Measurements from ENCODE around the gene CLCA4. TPM values are rescaled to one million over a fixed set of nuclear protein-coding genes. Genes with fewer than 3 reads are reported as not detected.

CLCA4 gene
- total RNA-seq, 1 experiment from 2014 or later = not detected

- Mint-ChIP-seq H3K36me3 (ENCODE audit: insufficient read depth, unreplicated experiment) (no peaks in the 10 kb centered on the region), H3K4me3 (ENCODE audit: low read depth, unreplicated experiment) (no peak overlapping the region), H3K27me3 (ENCODE audit: unreplicated experiment) (no peaks in the 10 kb centered on the region), H3K9me3 (ENCODE audit: low read depth, unreplicated experiment) (no peaks in the 10 kb centered on the region), H3K27ac (ENCODE audit: unreplicated experiment) (peak overlapping the region; percentile 81), H3K4me1 (ENCODE audit: low read depth, unreplicated experiment) (peaks cover 28% of the 10 kb centered on the region)
- intact Hi-C loops (cut with micrococcal nuclease; ENCODE audit: unreplicated experiment) = loop anchor here (1.0 to 10.0 kb wide), 3 partner anchors 79 to 169 kb away; no protein-coding TSS in a partner anchor
- BruUV-seq (replicated peaks) = no TSS peak
- CTCF ChIA-PET = interaction anchor here (0.7 to 1.8 kb wide), 5 partner anchors 12 to 226 kb away, joined by 3 to 11 read pairs (median 4); no protein-coding TSS in a partner anchor
- DNase-seq = peak; percentile 70
- TF ChIP-seq CTCF (IDR thresholded peaks at IDR 0.05; ENCODE audit: unreplicated experiment) = peak; percentile 68
Observed at GRCh38 chr1:86515597-86515996, 31.3 kb upstream of the CLCA4 start.

DNA sequence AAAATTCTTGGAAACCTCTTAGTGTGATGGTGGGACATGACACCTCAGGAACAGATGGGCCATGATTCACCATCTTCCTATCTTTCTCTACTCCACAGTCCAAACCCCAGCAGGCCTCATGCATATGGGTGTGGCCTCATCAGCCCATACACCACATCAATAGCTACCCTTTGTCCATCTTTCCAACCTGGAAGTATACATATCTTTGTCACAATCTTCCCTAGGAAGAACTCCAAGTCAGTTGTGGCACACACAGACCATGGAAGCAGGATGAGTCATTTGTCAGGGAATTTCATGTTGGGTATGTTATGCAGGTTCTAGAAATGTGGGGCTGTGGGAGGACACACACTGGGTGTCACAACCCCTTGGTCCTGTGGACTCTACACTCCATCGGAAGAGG is 30.5 kb upstream of the CLCA4 start:
- intact Hi-C loops (cut with micrococcal nuclease; ENCODE audit: unreplicated experiment) = loop anchor here (10.0 kb wide), 2 partner anchors 78 to 168 kb away; no protein-coding TSS in a partner anchor
- H3K4me1 Mint-ChIP-seq (ENCODE audit: low read depth, unreplicated experiment) = peaks cover 28% of the 10 kb centered on the region
- CTCF ChIA-PET = interaction anchor here (1.2 to 1.8 kb wide), 3 partner anchors 26 to 226 kb away, joined by 4 to 11 read pairs (median 4); no protein-coding TSS in a partner anchor
- H3K4me3 Mint-ChIP-seq (ENCODE audit: low read depth, unreplicated experiment) = no peak overlapping the region
- H3K27ac Mint-ChIP-seq (ENCODE audit: unreplicated experiment) = peak overlapping the region; percentile 81
- H3K27me3 Mint-ChIP-seq (ENCODE audit: unreplicated experiment) = no peaks in the 10 kb centered on the region
- no peaks in the 10 kb centered on the region for H3K36me3 Mint-ChIP-seq (ENCODE audit: insufficient read depth, unreplicated experiment)
- no TSS peak for BruUV-seq (replicated peaks)
- DNase-seq = no peak
- no peaks in the 10 kb centered on the region for H3K9me3 Mint-ChIP-seq (ENCODE audit: low read depth, unreplicated experiment)
- no peak for TF ChIP-seq CTCF (IDR thresholded peaks at IDR 0.05; ENCODE audit: unreplicated experiment)

DNA sequence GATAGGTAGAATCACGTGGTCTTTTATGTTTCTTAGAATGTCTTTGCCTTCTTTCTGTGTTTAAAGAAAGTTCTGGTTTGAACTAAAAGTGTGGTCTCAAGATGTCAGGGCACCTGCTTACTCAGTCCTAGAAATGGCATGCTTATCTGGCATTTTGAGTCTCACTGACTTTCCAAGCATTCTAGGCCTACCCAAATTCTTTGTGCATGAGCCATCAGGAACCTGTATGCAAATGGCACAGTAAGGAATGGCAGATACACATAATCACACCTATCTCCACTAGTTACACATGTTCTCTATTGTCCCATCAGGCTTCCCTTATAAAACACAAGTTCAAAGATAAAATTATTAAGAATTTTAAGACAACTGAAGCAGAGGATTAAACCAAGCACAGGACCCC is 29.5 kb upstream of the CLCA4 start:
- no peak for TF ChIP-seq CTCF (IDR thresholded peaks at IDR 0.05; ENCODE audit: unreplicated experiment)
- no TSS peak for BruUV-seq (replicated peaks)
- no peaks in the 10 kb centered on the region for H3K27me3 Mint-ChIP-seq (ENCODE audit: unreplicated experiment)
- intact Hi-C loops (cut with micrococcal nuclease; ENCODE audit: unreplicated experiment) = loop anchor here (1.0 to 10.0 kb wide), 3 partner anchors 77 to 225 kb away; no protein-coding TSS in a partner anchor
- no peaks in the 10 kb centered on the region for H3K36me3 Mint-ChIP-seq (ENCODE audit: insufficient read depth, unreplicated experiment)
- no peaks in the 10 kb centered on the region for H3K9me3 Mint-ChIP-seq (ENCODE audit: low read depth, unreplicated experiment)
- peak overlapping the region; percentile 77 for H3K27ac Mint-ChIP-seq (ENCODE audit: unreplicated experiment)
- peaks cover 28% of the 10 kb centered on the region for H3K4me1 Mint-ChIP-seq (ENCODE audit: low read depth, unreplicated experiment)
- DNase-seq = peak; percentile 63
- no peak overlapping the region for H3K4me3 Mint-ChIP-seq (ENCODE audit: low read depth, unreplicated experiment)
- CTCF ChIA-PET = interaction anchor here (1.5 to 1.6 kb wide), 2 partner anchors 55 to 131 kb away, joined by 3 read pairs; no protein-coding TSS in a partner anchor

GRCh38 chr1:86520789-86521521 is 25.9 kb upstream of the CLCA4 start:
- Mint-ChIP-seq H3K9me3 (ENCODE audit: low read depth, unreplicated experiment) (no peaks in the 10 kb centered on the region), H3K4me1 (ENCODE audit: low read depth, unreplicated experiment) (peaks cover 20% of the 10 kb centered on the region), H3K4me3 (ENCODE audit: low read depth, unreplicated experiment) (no peak overlapping the region), H3K36me3 (ENCODE audit: insufficient read depth, unreplicated experiment) (no peaks in the 10 kb centered on the region), H3K27ac (ENCODE audit: unreplicated experiment) (no peak overlapping the region), H3K27me3 (ENCODE audit: unreplicated experiment) (no peaks in the 10 kb centered on the region)
- TF ChIP-seq CTCF (IDR thresholded peaks at IDR 0.05; ENCODE audit: unreplicated experiment) = no peak
- DNase-seq = no peak
- intact Hi-C loops (cut with micrococcal nuclease; ENCODE audit: unreplicated experiment) = no loop called here
- CTCF ChIA-PET = no interaction called here
- no TSS peak for BruUV-seq (replicated peaks)
